Measurements from ENCODE around the gene NLN.
"Not testable (repeated sequence)": the region's sequence is repeated elsewhere in the genome, so short reads cannot be mapped to it uniquely, and the experiment has no call there.

Gene NLN

GRCh38 chr5:65718576-65719310 lies 3.3 kb upstream of the NLN start:
- Mint-ChIP-seq H3K27me3 (ENCODE audit: low read depth) (no peaks in the 10 kb centered on the region), H3K4me3 (peak overlapping the region; percentile 39)

GRCh38 chr5:65721050-65721719 lies 820 bp upstream of the NLN start:
- H3K27ac Mint-ChIP-seq, result peak overlapping the region; percentile 94
- H3K9me3 Mint-ChIP-seq, result no peaks in the 10 kb centered on the region
- peaks cover 6% of the 10 kb centered on the region for H3K36me3 Mint-ChIP-seq (ENCODE audit: low read depth)
- H3K4me1 Mint-ChIP-seq (ENCODE audit: low read depth), result peaks cover 31% of the 10 kb centered on the region
- peak overlapping the region; percentile 90 for H3K4me3 Mint-ChIP-seq
- no peaks in the 10 kb centered on the region for H3K27me3 Mint-ChIP-seq (ENCODE audit: low read depth)

More at GRCh38 chr5:65718576-65719310, 3.3 kb upstream of the NLN start:
- Mint-ChIP-seq H3K27ac (peak overlapping the region; percentile 62), H3K9me3 (no peaks in the 10 kb centered on the region), H3K36me3 (ENCODE audit: low read depth) (peaks cover 16% of the 10 kb centered on the region), H3K4me1 (ENCODE audit: low read depth) (peaks cover 30% of the 10 kb centered on the region)

GRCh38 chr5:65722575-65723403 lies 784 bp downstream of the NLN start:
- peak overlapping the region; percentile 94 for H3K4me3 Mint-ChIP-seq
- H3K27me3 Mint-ChIP-seq (ENCODE audit: low read depth), result no peaks in the 10 kb centered on the region
- H3K9me3 Mint-ChIP-seq, result no peaks in the 10 kb centered on the region
- peaks cover 6% of the 10 kb centered on the region for H3K36me3 Mint-ChIP-seq (ENCODE audit: low read depth)
- H3K27ac Mint-ChIP-seq, result peak overlapping the region; percentile 88
- peaks cover 31% of the 10 kb centered on the region for H3K4me1 Mint-ChIP-seq (ENCODE audit: low read depth)

- Mint-ChIP-seq H3K9me3 (no peaks in the 10 kb centered on the region), H3K4me3 (no peak overlapping the region), H3K27ac (no peak overlapping the region), H3K4me1 (ENCODE audit: low read depth) (peaks cover 12% of the 10 kb centered on the region), H3K27me3 (ENCODE audit: low read depth) (no peaks in the 10 kb centered on the region), H3K36me3 (ENCODE audit: low read depth) (no peaks in the 10 kb centered on the region)
These were observed 5.6 kb downstream of the NLN start for GRCh38 chr5:65727491-65728156.

- no peaks in the 10 kb centered on the region for H3K27me3 Mint-ChIP-seq (ENCODE audit: low read depth)
These were observed 6.2 kb downstream of the NLN start for GRCh38 chr5:65728218-65728617.

GRCh38 chr5:65730910-65731309 lies 8.9 kb downstream of the NLN start:
- H3K27ac Mint-ChIP-seq, result no peak overlapping the region
- no peaks in the 10 kb centered on the region for H3K36me3 Mint-ChIP-seq (ENCODE audit: low read depth)
- no peaks in the 10 kb centered on the region for H3K9me3 Mint-ChIP-seq
- H3K27me3 Mint-ChIP-seq (ENCODE audit: low read depth), result no peaks in the 10 kb centered on the region
- no peak overlapping the region for H3K4me3 Mint-ChIP-seq
- peaks cover 2% of the 10 kb centered on the region for H3K4me1 Mint-ChIP-seq (ENCODE audit: low read depth)

More at GRCh38 chr5:65728218-65728617, 6.2 kb downstream of the NLN start:
- Mint-ChIP-seq H3K4me1 (ENCODE audit: low read depth) (peaks cover 6% of the 10 kb centered on the region), H3K4me3 (no peak overlapping the region), H3K36me3 (ENCODE audit: low read depth) (no peaks in the 10 kb centered on the region), H3K27ac (no peak overlapping the region), H3K9me3 (no peaks in the 10 kb centered on the region)

GRCh38 chr5:65732046-65732445 lies 10.0 kb downstream of the NLN start:
- not testable (repeated sequence) for H3K36me3 Mint-ChIP-seq (ENCODE audit: low read depth); H3K27ac Mint-ChIP-seq; H3K4me3 Mint-ChIP-seq; H3K27me3 Mint-ChIP-seq (ENCODE audit: low read depth); H3K9me3 Mint-ChIP-seq; H3K4me1 Mint-ChIP-seq (ENCODE audit: low read depth)

- H3K9me3 Mint-ChIP-seq; H3K36me3 Mint-ChIP-seq (ENCODE audit: low read depth); H3K4me3 Mint-ChIP-seq; H3K27me3 Mint-ChIP-seq (ENCODE audit: low read depth); H3K4me1 Mint-ChIP-seq (ENCODE audit: low read depth); H3K27ac Mint-ChIP-seq: not testable (repeated sequence)
These were observed 12.3 kb downstream of the NLN start for GRCh38 chr5:65734196-65734775.

- Mint-ChIP-seq H3K36me3 (ENCODE audit: low read depth) (peaks cover 2% of the 10 kb centered on the region), H3K4me1 (ENCODE audit: low read depth) (peaks cover 2% of the 10 kb centered on the region), H3K27me3 (ENCODE audit: low read depth) (no peaks in the 10 kb centered on the region), H3K4me3 (no peak overlapping the region), H3K27ac (no peak overlapping the region), H3K9me3 (peaks cover 5% of the 10 kb centered on the region)
These were observed 12.9 kb downstream of the NLN start for GRCh38 chr5:65734921-65735320.

- Mint-ChIP-seq H3K36me3 (ENCODE audit: low read depth) (peaks cover 2% of the 10 kb centered on the region), H3K27ac (no peak overlapping the region), H3K9me3 (peaks cover 5% of the 10 kb centered on the region), H3K27me3 (ENCODE audit: low read depth) (no peaks in the 10 kb centered on the region), H3K4me3 (no peak overlapping the region), H3K4me1 (ENCODE audit: low read depth) (peaks cover 6% of the 10 kb centered on the region)
These were observed 14.0 kb downstream of the NLN start for GRCh38 chr5:65736011-65736410.

- peaks cover 2% of the 10 kb centered on the region for H3K36me3 Mint-ChIP-seq (ENCODE audit: low read depth)
- H3K9me3 Mint-ChIP-seq, result peaks cover 5% of the 10 kb centered on the region
- no peak overlapping the region for H3K4me3 Mint-ChIP-seq
- peaks cover 10% of the 10 kb centered on the region for H3K4me1 Mint-ChIP-seq (ENCODE audit: low read depth)
- H3K27me3 Mint-ChIP-seq (ENCODE audit: low read depth), result no peaks in the 10 kb centered on the region
- H3K27ac Mint-ChIP-seq, result no peak overlapping the region
These were observed 15.8 kb downstream of the NLN start for GRCh38 chr5:65737842-65738241.

GRCh38 chr5:65738305-65738704 lies 16.3 kb downstream of the NLN start:
- Mint-ChIP-seq H3K27ac (no peak overlapping the region), H3K36me3 (ENCODE audit: low read depth) (peaks cover 2% of the 10 kb centered on the region), H3K4me3 (no peak overlapping the region), H3K9me3 (peaks cover 5% of the 10 kb centered on the region), H3K27me3 (ENCODE audit: low read depth) (no peaks in the 10 kb centered on the region), H3K4me1 (ENCODE audit: low read depth) (peaks cover 10% of the 10 kb centered on the region)

GRCh38 chr5:65739162-65739561 lies 17.2 kb downstream of the NLN start:
- H3K4me3 Mint-ChIP-seq, result no peak overlapping the region
- peaks cover 2% of the 10 kb centered on the region for H3K36me3 Mint-ChIP-seq (ENCODE audit: low read depth)
- no peak overlapping the region for H3K27ac Mint-ChIP-seq
- peaks cover 5% of the 10 kb centered on the region for H3K9me3 Mint-ChIP-seq
- H3K4me1 Mint-ChIP-seq (ENCODE audit: low read depth), result peaks cover 10% of the 10 kb centered on the region
- no peaks in the 10 kb centered on the region for H3K27me3 Mint-ChIP-seq (ENCODE audit: low read depth)
